HepG2 (cell line): Measurements from ENCODE around the gene BAIAP2L2.

Source experiments
- BRCA1 ChIP-seq: sonication (generic); formaldehyde crosslinking; IDR thresholded peaks from 2 replicates; pipeline ENCODE4 v1.4.0; 2020; ENCODE audit warnings: missing genetic modification reagents
- IRF2 ChIP-seq: IDR thresholded peaks from 2 replicates; pipeline ENCODE4 v1.6.1; 2018; ENCODE audit warnings: missing genetic modification reagents, missing compliant biosample characterization
- NFATC3 ChIP-seq: sonication (generic); formaldehyde crosslinking; IDR thresholded peaks from 2 replicates; pipeline ENCODE4 v1.5.1; 2020; ENCODE audit warnings: mild to moderate bottlenecking, missing genetic modification reagents
- RARG ChIP-seq: sonication (generic); formaldehyde crosslinking; IDR thresholded peaks from 2 replicates; pipeline ENCODE4 v1.4.0; 2020; ENCODE audit warnings: low read depth, mild to moderate bottlenecking, missing genetic modification reagents
- TAF1 ChIP-seq: sonication (generic); formaldehyde crosslinking; IDR thresholded peaks from 2 replicates; pipeline ENCODE4 v1.4.0; 2020; ENCODE audit warnings: missing genetic modification reagents
- ZNF329 ChIP-seq: sonication (generic); formaldehyde crosslinking; IDR thresholded peaks from 2 replicates; pipeline ENCODE4 v1.9.0; 2021; ENCODE audit warnings: low read depth, mild to moderate bottlenecking, missing genetic modification reagents
- ZNF431 ChIP-seq: sonication (generic); formaldehyde crosslinking; IDR thresholded peaks from 2 replicates; pipeline ENCODE4 v1.9.0; 2022; ENCODE audit warnings: missing genetic modification reagents, low read depth, mild to moderate bottlenecking, borderline replicate concordance
- ZNF550 ChIP-seq: sonication (generic); formaldehyde crosslinking; IDR thresholded peaks from 2 replicates; pipeline ENCODE4 v1.4.0; 2020; ENCODE audit warnings: mild to moderate bottlenecking, missing genetic modification reagents, borderline replicate concordance
- TF ChIP-seq, protein P1 (sequence below): sonication (generic); formaldehyde crosslinking; IDR thresholded peaks from 2 replicates; pipeline ENCODE4 v1.5.0; 2020; ENCODE audit warnings: mild to moderate bottlenecking, missing genetic modification reagents, moderate library complexity
- TF ChIP-seq, protein P2 (sequence below): sonication (generic); formaldehyde crosslinking; IDR thresholded peaks from 2 replicates; pipeline ENCODE4 v1.4.0; 2020; ENCODE audit warnings: missing genetic modification reagents, mild to moderate bottlenecking, borderline replicate concordance
- TF ChIP-seq, protein P3 (sequence below): IDR thresholded peaks from 2 replicates; pipeline ENCODE4 v1.6.1; 2016; ENCODE audit warnings: missing compliant biosample characterization, missing genetic modification reagents, borderline replicate concordance
- TF ChIP-seq, protein P4 (sequence below): IDR thresholded peaks from 2 replicates; pipeline ENCODE4 v1.6.1; 2016; ENCODE audit warnings: low read depth, borderline replicate concordance
- TF ChIP-seq, protein P5 (sequence below): IDR thresholded peaks from 2 replicates; pipeline ENCODE4 v1.6.1; 2016; ENCODE audit warnings: control low read depth
- TF ChIP-seq, protein P6 (sequence below): IDR thresholded peaks from 2 replicates; pipeline ENCODE4 v1.6.1; 2012; ENCODE audit warnings: inconsistent platforms

DNA sequence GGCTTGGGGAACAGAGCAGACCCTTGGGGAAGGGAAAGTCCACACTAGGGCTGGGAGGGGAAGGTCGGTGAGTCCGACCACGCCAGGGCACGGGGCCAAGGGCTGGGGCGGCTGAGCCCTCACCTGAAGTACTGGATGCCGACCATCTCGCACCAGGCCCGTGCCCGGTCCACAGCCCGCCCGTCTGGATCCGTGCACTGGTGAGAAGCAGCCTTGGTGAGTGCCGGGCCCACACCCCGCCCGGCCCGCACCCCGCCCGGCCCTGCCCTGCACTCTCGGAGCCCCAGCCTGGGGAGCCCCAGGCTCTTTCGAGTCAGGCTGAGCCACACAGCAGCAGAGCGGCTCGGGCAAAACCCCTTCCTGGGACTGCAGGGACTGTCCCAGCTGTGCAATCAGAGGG lies 1.9 kb upstream of the BAIAP2L2 start:
- TF ChIP-seq, protein P1, sequence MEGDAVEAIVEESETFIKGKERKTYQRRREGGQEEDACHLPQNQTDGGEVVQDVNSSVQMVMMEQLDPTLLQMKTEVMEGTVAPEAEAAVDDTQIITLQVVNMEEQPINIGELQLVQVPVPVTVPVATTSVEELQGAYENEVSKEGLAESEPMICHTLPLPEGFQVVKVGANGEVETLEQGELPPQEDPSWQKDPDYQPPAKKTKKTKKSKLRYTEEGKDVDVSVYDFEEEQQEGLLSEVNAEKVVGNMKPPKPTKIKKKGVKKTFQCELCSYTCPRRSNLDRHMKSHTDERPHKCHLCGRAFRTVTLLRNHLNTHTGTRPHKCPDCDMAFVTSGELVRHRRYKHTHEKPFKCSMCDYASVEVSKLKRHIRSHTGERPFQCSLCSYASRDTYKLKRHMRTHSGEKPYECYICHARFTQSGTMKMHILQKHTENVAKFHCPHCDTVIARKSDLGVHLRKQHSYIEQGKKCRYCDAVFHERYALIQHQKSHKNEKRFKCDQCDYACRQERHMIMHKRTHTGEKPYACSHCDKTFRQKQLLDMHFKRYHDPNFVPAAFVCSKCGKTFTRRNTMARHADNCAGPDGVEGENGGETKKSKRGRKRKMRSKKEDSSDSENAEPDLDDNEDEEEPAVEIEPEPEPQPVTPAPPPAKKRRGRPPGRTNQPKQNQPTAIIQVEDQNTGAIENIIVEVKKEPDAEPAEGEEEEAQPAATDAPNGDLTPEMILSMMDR (CRISPR knock-in tag), result no peak
- TF ChIP-seq TAF1 (CRISPR knock-in tag) (no peak), BRCA1 (CRISPR knock-in tag) (no peak), ZNF550 (no peak), IRF2 (CRISPR knock-in tag) (no peak), NFATC3 (CRISPR knock-in tag) (no peak), ZNF329 (CRISPR knock-in tag) (no peak), RARG (no peak), ZNF431 (CRISPR knock-in tag) (no peak)
- TF ChIP-seq, protein P2, sequence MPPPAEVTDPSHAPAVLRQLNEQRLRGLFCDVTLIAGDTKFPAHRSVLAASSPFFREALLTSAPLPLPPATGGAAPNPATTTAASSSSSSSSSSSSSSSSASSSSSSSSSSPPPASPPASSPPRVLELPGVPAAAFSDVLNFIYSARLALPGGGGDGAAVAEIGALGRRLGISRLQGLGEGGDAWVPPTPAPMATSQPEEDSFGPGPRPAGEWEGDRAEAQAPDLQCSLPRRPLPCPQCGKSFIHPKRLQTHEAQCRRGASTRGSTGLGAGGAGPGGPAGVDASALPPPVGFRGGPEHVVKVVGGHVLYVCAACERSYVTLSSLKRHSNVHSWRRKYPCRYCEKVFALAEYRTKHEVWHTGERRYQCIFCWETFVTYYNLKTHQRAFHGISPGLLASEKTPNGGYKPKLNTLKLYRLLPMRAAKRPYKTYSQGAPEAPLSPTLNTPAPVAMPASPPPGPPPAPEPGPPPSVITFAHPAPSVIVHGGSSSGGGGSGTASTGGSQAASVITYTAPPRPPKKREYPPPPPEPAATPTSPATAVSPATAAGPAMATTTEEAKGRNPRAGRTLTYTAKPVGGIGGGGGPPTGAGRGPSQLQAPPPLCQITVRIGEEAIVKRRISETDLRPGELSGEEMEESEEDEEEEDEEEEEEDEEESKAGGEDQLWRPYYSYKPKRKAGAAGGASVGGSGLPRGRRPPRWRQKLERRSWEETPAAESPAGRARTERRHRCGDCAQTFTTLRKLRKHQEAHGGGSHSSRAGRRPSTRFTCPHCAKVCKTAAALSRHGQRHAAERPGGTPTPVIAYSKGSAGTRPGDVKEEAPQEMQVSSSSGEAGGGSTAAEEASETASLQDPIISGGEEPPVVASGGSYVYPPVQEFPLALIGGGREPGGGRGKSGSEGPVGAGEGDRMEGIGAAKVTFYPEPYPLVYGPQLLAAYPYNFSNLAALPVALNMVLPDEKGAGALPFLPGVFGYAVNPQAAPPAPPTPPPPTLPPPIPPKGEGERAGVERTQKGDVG (CRISPR knock-in tag), result no peak
- TF ChIP-seq, protein P3, sequence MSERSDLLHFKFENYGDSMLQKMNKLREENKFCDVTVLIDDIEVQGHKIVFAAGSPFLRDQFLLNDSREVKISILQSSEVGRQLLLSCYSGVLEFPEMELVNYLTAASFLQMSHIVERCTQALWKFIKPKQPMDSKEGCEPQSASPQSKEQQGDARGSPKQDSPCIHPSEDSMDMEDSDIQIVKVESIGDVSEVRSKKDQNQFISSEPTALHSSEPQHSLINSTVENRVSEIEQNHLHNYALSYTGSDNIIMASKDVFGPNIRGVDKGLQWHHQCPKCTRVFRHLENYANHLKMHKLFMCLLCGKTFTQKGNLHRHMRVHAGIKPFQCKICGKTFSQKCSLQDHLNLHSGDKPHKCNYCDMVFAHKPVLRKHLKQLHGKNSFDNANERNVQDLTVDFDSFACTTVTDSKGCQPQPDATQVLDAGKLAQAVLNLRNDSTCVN (CRISPR knock-in tag), result no peak
- TF ChIP-seq, protein P4, sequence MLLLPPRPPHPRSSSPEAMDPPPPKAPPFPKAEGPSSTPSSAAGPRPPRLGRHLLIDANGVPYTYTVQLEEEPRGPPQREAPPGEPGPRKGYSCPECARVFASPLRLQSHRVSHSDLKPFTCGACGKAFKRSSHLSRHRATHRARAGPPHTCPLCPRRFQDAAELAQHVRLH (CRISPR knock-in tag), result no peak
- TF ChIP-seq, protein P5, sequence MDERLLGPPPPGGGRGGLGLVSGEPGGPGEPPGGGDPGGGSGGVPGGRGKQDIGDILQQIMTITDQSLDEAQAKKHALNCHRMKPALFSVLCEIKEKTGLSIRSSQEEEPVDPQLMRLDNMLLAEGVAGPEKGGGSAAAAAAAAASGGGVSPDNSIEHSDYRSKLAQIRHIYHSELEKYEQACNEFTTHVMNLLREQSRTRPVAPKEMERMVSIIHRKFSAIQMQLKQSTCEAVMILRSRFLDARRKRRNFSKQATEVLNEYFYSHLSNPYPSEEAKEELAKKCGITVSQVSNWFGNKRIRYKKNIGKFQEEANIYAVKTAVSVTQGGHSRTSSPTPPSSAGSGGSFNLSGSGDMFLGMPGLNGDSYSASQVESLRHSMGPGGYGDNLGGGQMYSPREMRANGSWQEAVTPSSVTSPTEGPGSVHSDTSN (CRISPR knock-in tag), result no peak
- TF ChIP-seq, protein P6, sequence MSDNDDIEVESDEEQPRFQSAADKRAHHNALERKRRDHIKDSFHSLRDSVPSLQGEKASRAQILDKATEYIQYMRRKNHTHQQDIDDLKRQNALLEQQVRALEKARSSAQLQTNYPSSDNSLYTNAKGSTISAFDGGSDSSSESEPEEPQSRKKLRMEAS, result no peak
